BLaER1 (cell line): ENCODE measurements around the gene UGCG.
"Not testable (repeated sequence)": the region's sequence is repeated elsewhere in the genome, so short reads cannot be mapped to it uniquely, and the experiment has no call there.

Source experiments
- H3K27ac ChIP-seq: shearing (Covaris generic); formaldehyde crosslinking; 2 replicates; pipeline ENCODE4 v1.8.1; 2022
- H3K27me3 ChIP-seq: shearing (Covaris generic); formaldehyde crosslinking; 2 replicates; pipeline ENCODE4 v1.8.1; 2022
- H3K36me3 ChIP-seq: shearing (Covaris generic); formaldehyde crosslinking; 2 replicates; pipeline ENCODE4 v1.8.1; 2022
- H3K4me1 ChIP-seq: shearing (Covaris generic); formaldehyde crosslinking; 2 replicates; pipeline ENCODE4 v1.8.1; 2022
- H3K4me2 ChIP-seq: shearing (Covaris generic); formaldehyde crosslinking; 2 replicates; pipeline ENCODE4 v1.8.1; 2022
- H3K4me3 ChIP-seq: shearing (Covaris generic); formaldehyde crosslinking; 2 replicates; pipeline ENCODE4 v1.8.1; 2022
- H3K9ac ChIP-seq: shearing (Covaris generic); formaldehyde crosslinking; 2 replicates; pipeline ENCODE4 v1.8.1; 2022
- H3K9me3 ChIP-seq: shearing (Covaris generic); formaldehyde crosslinking; 2 replicates; pipeline ENCODE4 v1.8.1; 2022
- H4K20me1 ChIP-seq: shearing (Covaris generic); formaldehyde crosslinking; 2 replicates; pipeline ENCODE4 v1.8.1; 2022
- Cebpa-rat ChIP-seq: shearing (Covaris generic); IDR thresholded peaks from 2 replicates; pipeline ENCODE4 v1.8.1; 2022

Gene UGCG

GRCh38 chr9:111957856-111958631 is 61.4 kb downstream of the UGCG start:
- Histone ChIP-seq H3K27ac (no peak overlapping the region; the same call in 1 of the 2 replicates), H3K27me3 (no peaks in the 10 kb centered on the region), H3K4me1 (peaks cover 13% of the 10 kb centered on the region), H3K9me3 (no peaks in the 10 kb centered on the region), H3K4me2 (peak overlapping the region; percentile 62), H4K20me1 (no peaks in the 10 kb centered on the region), H3K36me3 (no peaks in the 10 kb centered on the region), H3K4me3 (no peak overlapping the region), H3K9ac (0 out of 2 replicates have a peak overlapping the region, but pooled peaks have one; percentile 8)
- no peak for TF ChIP-seq Cebpa-rat

- H4K20me1 ChIP-seq: no peaks in the 10 kb centered on the region
- H3K9ac ChIP-seq: no peak overlapping the region
- H3K4me3 ChIP-seq: no peak overlapping the region
- no peaks in the 10 kb centered on the region for H3K9me3 ChIP-seq
- TF ChIP-seq Cebpa-rat: no peak
- no peak overlapping the region for H3K27ac ChIP-seq
- no peaks in the 10 kb centered on the region for H3K36me3 ChIP-seq
- H3K27me3 ChIP-seq: no peaks in the 10 kb centered on the region
- no peak overlapping the region for H3K4me2 ChIP-seq
- peaks cover 13% of the 10 kb centered on the region for H3K4me1 ChIP-seq
Observed at GRCh38 chr9:111959468-111960359, 63.1 kb downstream of the UGCG start.

GRCh38 chr9:111960485-111960884 is 63.9 kb downstream of the UGCG start:
- H3K9ac ChIP-seq, H4K20me1 ChIP-seq, H3K9me3 ChIP-seq, H3K27me3 ChIP-seq, H3K4me3 ChIP-seq, H3K4me2 ChIP-seq, H3K27ac ChIP-seq, H3K36me3 ChIP-seq: not testable (repeated sequence)
- peaks cover 13% of the 10 kb centered on the region for H3K4me1 ChIP-seq

- H3K4me1 ChIP-seq: peaks cover 13% of the 10 kb centered on the region
Observed at GRCh38 chr9:111961009-111961408, 64.4 kb downstream of the UGCG start.

GRCh38 chr9:111961575-111961974 is 65.0 kb downstream of the UGCG start:
- Histone ChIP-seq H3K9me3 (no peaks in the 10 kb centered on the region), H3K27ac (no peak overlapping the region), H3K4me1 (peaks cover 13% of the 10 kb centered on the region), H3K9ac (no peak overlapping the region), H3K36me3 (no peaks in the 10 kb centered on the region), H3K27me3 (no peaks in the 10 kb centered on the region), H3K4me2 (no peak overlapping the region), H3K4me3 (no peak overlapping the region), H4K20me1 (no peaks in the 10 kb centered on the region)
- no peak for TF ChIP-seq Cebpa-rat

More at GRCh38 chr9:111961009-111961408, 64.4 kb downstream of the UGCG start:
- Histone ChIP-seq H3K9me3 (no peaks in the 10 kb centered on the region), H4K20me1 (no peaks in the 10 kb centered on the region), H3K9ac (no peak overlapping the region), H3K27me3 (no peaks in the 10 kb centered on the region), H3K4me3 (no peak overlapping the region), H3K4me2 (no peak overlapping the region), H3K27ac (no peak overlapping the region), H3K36me3 (no peaks in the 10 kb centered on the region)
- TF ChIP-seq Cebpa-rat: no peak

GRCh38 chr9:111962021-111962420 is 65.4 kb downstream of the UGCG start:
- no peak overlapping the region for H3K4me3 ChIP-seq
- no peaks in the 10 kb centered on the region for H4K20me1 ChIP-seq
- H3K9me3 ChIP-seq: no peaks in the 10 kb centered on the region
- no peak overlapping the region for H3K9ac ChIP-seq
- no peak for TF ChIP-seq Cebpa-rat
- H3K27me3 ChIP-seq: no peaks in the 10 kb centered on the region
- H3K4me2 ChIP-seq: no peak overlapping the region
- no peak overlapping the region for H3K27ac ChIP-seq
- peaks cover 13% of the 10 kb centered on the region for H3K4me1 ChIP-seq
- H3K36me3 ChIP-seq: no peaks in the 10 kb centered on the region

GRCh38 chr9:111963995-111964394 is 67.4 kb downstream of the UGCG start:
- Histone ChIP-seq H3K27ac (no peak overlapping the region), H3K36me3 (no peaks in the 10 kb centered on the region), H3K4me3 (no peak overlapping the region), H3K9me3 (no peaks in the 10 kb centered on the region), H3K9ac (no peak overlapping the region), H3K4me1 (no peaks in the 10 kb centered on the region), H3K4me2 (no peak overlapping the region), H4K20me1 (no peaks in the 10 kb centered on the region), H3K27me3 (no peaks in the 10 kb centered on the region)
- TF ChIP-seq Cebpa-rat: no peak

- Histone ChIP-seq H3K9me3 (no peaks in the 10 kb centered on the region), H3K4me3 (no peak overlapping the region), H3K9ac (no peak overlapping the region), H4K20me1 (no peaks in the 10 kb centered on the region), H3K4me2 (no peak overlapping the region), H3K36me3 (no peaks in the 10 kb centered on the region), H3K4me1 (no peaks in the 10 kb centered on the region), H3K27me3 (no peaks in the 10 kb centered on the region), H3K27ac (no peak overlapping the region)
- no peak for TF ChIP-seq Cebpa-rat
Observed at GRCh38 chr9:111965566-111966019, 69.0 kb downstream of the UGCG start.

- no peaks in the 10 kb centered on the region for H3K4me1 ChIP-seq
- H3K27ac ChIP-seq: no peak overlapping the region
- H3K36me3 ChIP-seq: no peaks in the 10 kb centered on the region
- H3K4me2 ChIP-seq: no peak overlapping the region
- H3K9me3 ChIP-seq: no peaks in the 10 kb centered on the region
- H3K4me3 ChIP-seq: no peak overlapping the region
- no peak overlapping the region for H3K9ac ChIP-seq
- H3K27me3 ChIP-seq: no peaks in the 10 kb centered on the region
- H4K20me1 ChIP-seq: no peaks in the 10 kb centered on the region
- no peak for TF ChIP-seq Cebpa-rat
Observed at GRCh38 chr9:111966124-111966723, 69.6 kb downstream of the UGCG start.
